A549 (cell line): ENCODE results near the gene TM6SF1.

Source experiments
- POLR2A ChIP-seq: IDR thresholded peaks from 2 replicates; pipeline ENCODE4 v1.6.1; 2012; ENCODE audit warnings: mild to moderate bottlenecking, low read length
- TF ChIP-seq, protein P1 (sequence below): fragments of >200 bp; sonication (Bioruptor Twin); formaldehyde crosslinking; IDR thresholded peaks from 3 replicates; pipeline ENCODE4 v1.5.1; 2016

DNA sequence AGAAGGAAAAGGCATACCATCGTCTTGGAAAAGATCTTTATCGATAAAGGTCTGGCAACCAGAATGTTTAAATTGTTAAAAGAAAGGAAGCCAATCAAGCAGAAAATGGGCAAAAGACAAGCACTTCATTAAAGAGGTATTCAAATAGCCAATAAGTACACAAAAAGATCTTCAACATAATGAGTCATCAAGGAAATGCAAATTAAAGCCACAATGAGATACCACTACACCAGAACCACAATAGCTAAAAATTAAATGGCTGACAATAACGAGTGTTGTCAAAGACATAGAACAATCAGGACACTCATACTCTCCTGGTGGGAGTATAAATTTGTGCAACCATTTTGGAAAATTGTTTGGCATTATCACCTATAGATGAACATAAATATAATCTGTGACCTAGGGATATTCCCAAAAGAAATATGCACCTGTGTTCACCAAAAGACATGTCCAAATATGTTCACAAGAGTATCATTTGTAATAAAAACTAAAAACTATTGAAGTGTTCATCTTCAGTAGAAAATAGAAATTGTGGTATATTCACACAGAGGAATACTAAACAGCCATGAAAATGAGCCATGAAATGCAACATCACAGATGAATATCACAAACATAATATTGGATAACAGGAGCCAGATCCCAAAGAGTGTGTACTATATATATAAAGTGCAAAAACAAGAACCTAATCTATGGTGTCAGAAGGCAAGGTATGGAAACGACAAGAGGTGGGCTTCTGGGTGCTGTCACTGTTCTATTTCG, 26.0 kb upstream of the TM6SF1 start:
- TF ChIP-seq POLR2A, result no peak
- TF ChIP-seq, protein P1, sequence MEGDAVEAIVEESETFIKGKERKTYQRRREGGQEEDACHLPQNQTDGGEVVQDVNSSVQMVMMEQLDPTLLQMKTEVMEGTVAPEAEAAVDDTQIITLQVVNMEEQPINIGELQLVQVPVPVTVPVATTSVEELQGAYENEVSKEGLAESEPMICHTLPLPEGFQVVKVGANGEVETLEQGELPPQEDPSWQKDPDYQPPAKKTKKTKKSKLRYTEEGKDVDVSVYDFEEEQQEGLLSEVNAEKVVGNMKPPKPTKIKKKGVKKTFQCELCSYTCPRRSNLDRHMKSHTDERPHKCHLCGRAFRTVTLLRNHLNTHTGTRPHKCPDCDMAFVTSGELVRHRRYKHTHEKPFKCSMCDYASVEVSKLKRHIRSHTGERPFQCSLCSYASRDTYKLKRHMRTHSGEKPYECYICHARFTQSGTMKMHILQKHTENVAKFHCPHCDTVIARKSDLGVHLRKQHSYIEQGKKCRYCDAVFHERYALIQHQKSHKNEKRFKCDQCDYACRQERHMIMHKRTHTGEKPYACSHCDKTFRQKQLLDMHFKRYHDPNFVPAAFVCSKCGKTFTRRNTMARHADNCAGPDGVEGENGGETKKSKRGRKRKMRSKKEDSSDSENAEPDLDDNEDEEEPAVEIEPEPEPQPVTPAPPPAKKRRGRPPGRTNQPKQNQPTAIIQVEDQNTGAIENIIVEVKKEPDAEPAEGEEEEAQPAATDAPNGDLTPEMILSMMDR, result no peak
